ENCODE measurements around the gene FEZ2.

DNA sequence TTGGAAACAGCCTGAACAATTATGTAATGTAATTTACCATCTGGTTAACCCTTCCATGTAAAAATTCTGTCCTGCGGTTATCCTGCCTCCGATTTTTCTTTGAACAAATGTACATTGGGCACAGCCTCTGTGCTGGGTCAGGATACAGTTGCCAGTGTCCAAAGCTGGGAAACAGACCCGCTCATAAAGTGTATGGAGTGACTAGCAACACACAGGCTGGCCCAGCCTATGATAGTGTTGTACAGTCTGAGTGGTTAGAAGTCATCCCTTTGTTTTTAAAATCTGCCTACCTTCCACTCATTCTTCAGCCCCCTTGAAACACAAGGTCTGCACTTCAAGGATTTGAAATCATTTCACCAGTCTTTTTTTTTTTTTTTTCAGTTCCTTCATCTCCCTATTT, 50.1 kb downstream of the FEZ2 start:
- no peak for TF ChIP-seq BACH2 (CRISPR knock-in tag; IDR thresholded peaks at IDR 0.05; ENCODE audit: borderline replicate concordance)
- TF ChIP-seq, protein P1, sequence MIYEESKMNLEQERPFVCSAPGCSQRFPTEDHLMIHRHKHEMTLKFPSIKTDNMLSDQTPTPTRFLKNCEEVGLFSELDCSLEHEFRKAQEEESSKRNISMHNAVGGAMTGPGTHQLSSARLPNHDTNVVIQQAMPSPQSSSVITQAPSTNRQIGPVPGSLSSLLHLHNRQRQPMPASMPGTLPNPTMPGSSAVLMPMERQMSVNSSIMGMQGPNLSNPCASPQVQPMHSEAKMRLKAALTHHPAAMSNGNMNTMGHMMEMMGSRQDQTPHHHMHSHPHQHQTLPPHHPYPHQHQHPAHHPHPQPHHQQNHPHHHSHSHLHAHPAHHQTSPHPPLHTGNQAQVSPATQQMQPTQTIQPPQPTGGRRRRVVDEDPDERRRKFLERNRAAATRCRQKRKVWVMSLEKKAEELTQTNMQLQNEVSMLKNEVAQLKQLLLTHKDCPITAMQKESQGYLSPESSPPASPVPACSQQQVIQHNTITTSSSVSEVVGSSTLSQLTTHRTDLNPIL (CRISPR knock-in tag; IDR thresholded peaks at IDR 0.05; ENCODE audit: low read depth), result no peak
- no peak for TF ChIP-seq CSDC2 (CRISPR knock-in tag; IDR thresholded peaks at IDR 0.05)
- no peak for TF ChIP-seq ZFP3 (CRISPR knock-in tag; IDR thresholded peaks at IDR 0.05)
- TF ChIP-seq, protein P2, sequence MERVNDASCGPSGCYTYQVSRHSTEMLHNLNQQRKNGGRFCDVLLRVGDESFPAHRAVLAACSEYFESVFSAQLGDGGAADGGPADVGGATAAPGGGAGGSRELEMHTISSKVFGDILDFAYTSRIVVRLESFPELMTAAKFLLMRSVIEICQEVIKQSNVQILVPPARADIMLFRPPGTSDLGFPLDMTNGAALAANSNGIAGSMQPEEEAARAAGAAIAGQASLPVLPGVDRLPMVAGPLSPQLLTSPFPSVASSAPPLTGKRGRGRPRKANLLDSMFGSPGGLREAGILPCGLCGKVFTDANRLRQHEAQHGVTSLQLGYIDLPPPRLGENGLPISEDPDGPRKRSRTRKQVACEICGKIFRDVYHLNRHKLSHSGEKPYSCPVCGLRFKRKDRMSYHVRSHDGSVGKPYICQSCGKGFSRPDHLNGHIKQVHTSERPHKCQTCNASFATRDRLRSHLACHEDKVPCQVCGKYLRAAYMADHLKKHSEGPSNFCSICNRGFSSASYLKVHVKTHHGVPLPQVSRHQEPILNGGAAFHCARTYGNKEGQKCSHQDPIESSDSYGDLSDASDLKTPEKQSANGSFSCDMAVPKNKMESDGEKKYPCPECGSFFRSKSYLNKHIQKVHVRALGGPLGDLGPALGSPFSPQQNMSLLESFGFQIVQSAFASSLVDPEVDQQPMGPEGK (CRISPR knock-in tag; IDR thresholded peaks at IDR 0.05; ENCODE audit: borderline replicate concordance), result no peak
- no peak for TF ChIP-seq ZFP30 (CRISPR knock-in tag; IDR thresholded peaks at IDR 0.05)
- TF ChIP-seq RARB (CRISPR knock-in tag; IDR thresholded peaks at IDR 0.05), result no peak
- no peak for TF ChIP-seq TCF4 (CRISPR knock-in tag; IDR thresholded peaks at IDR 0.05; ENCODE audit: borderline replicate concordance)
- TF ChIP-seq TOX (CRISPR knock-in tag; IDR thresholded peaks at IDR 0.05; ENCODE audit: borderline replicate concordance), result no peak
- no peak for TF ChIP-seq ZC3H10 (CRISPR knock-in tag; IDR thresholded peaks at IDR 0.05)
- TF ChIP-seq SNAI2 (CRISPR knock-in tag; IDR thresholded peaks at IDR 0.05), result no peak
- no peak for TF ChIP-seq PPARA (CRISPR knock-in tag; IDR thresholded peaks at IDR 0.05; ENCODE audit: borderline replicate concordance)
- no peak for TF ChIP-seq ISL1 (CRISPR knock-in tag; IDR thresholded peaks at IDR 0.05)
